Liver (tissue), 9 donors: Measurements from ENCODE around the gene ETS1. TPM values are rescaled to one million over a fixed set of nuclear protein-coding genes. Genes with fewer than 3 reads are reported as not detected.

Experiments used
- DNase-seq: peaks from one replicate; pipeline ENCODE4 v3.0.0-alpha.2; 2017; ENCODE audit warnings: low spot score
- H3K27ac ChIP-seq, 2 donors: one replicate each; pipeline ENCODE4 v1.7.0; 2013; ENCODE audit warnings: inconsistent platforms in 2 of 2, low read length in 2 of 2, control low read depth in 1 of 2, low read depth in 1 of 2, mild to moderate bottlenecking in 1 of 2
- H3K27me3 ChIP-seq, 4 donors: one replicate each; pipeline versions ENCODE4 v1.6.1 to v1.7.0; 2013; ENCODE audit warnings: low read length in 3 of 4, inconsistent platforms in 1 of 4, mild to moderate bottlenecking in 1 of 4, moderate library complexity in 1 of 4; ENCODE audit not compliant: control insufficient read depth in 4 of 4, insufficient read depth in 4 of 4
- H3K36me3 ChIP-seq, 4 donors: one replicate each; pipeline versions ENCODE4 v1.6.1 to v1.7.0; 2013; ENCODE audit warnings: low read length in 3 of 4, mild to moderate bottlenecking in 3 of 4, low read depth in 1 of 4, moderate library complexity in 1 of 4; ENCODE audit not compliant: control insufficient read depth in 4 of 4, insufficient read depth in 3 of 4
- H3K4me1 ChIP-seq, 4 donors: one replicate each; pipeline versions ENCODE4 v1.6.1 to v1.7.0; 2013; ENCODE audit warnings: low read length in 3 of 4, mild to moderate bottlenecking in 3 of 4, moderate library complexity in 1 of 4; ENCODE audit not compliant: control insufficient read depth in 4 of 4, insufficient read depth in 4 of 4
- H3K4me3 ChIP-seq, 3 donors: one replicate each; pipeline versions ENCODE4 v1.6.1 to v1.7.0; 2013; ENCODE audit warnings: low read length in 3 of 3, control low read depth in 1 of 3, low read depth in 1 of 3, mild to moderate bottlenecking in 1 of 3
- H3K9ac ChIP-seq, 2 donors: one replicate each; pipeline ENCODE4 v1.7.0; 2013; ENCODE audit warnings: low read length in 2 of 2, mild to moderate bottlenecking in 2 of 2, moderate library complexity in 2 of 2, control low read depth in 1 of 2, low read depth in 1 of 2
- H3K9me3 ChIP-seq, 4 donors: one replicate each; pipeline versions ENCODE4 v1.6.1 to v1.7.0; 2013; ENCODE audit warnings: low read length in 3 of 4; ENCODE audit not compliant: control insufficient read depth in 4 of 4
- EGR1 ChIP-seq, 2 donors: IDR thresholded peaks; 2 replicates each; pipeline ENCODE4 v1.6.1; 2016 to 2018; ENCODE audit warnings: antibody characterized with exemption in 2 of 2, low read depth in 2 of 2
- HNF4A ChIP-seq, 2 donors: conservative IDR thresholded peaks; 2 replicates each; pipeline ENCODE4 v1.6.1; 2016; ENCODE audit warnings: antibody characterized with exemption in 2 of 2, mild to moderate bottlenecking in 2 of 2
- HNF4G ChIP-seq: IDR thresholded peaks from 2 replicates; pipeline ENCODE4 v1.6.1; 2016; ENCODE audit warnings: antibody characterized with exemption
- JUND ChIP-seq, 2 donors: IDR thresholded peaks; 2 replicates each; pipeline ENCODE4 v1.6.1; 2016; ENCODE audit warnings: antibody characterized with exemption in 2 of 2
- NR2F2 ChIP-seq: IDR thresholded peaks from 2 replicates; pipeline ENCODE4 v1.6.1; 2016; ENCODE audit warnings: antibody characterized with exemption
- RAD21 ChIP-seq, 2 donors: IDR thresholded peaks; 2 replicates each; pipeline ENCODE4 v1.6.1; 2016; ENCODE audit warnings: antibody characterized with exemption in 2 of 2, mild to moderate bottlenecking in 2 of 2
- RXRA ChIP-seq, 2 donors: IDR thresholded peaks; 2 replicates each; pipeline ENCODE4 v1.6.1; 2017 to 2018; ENCODE audit warnings: antibody characterized with exemption in 2 of 2, mild to moderate bottlenecking in 1 of 2
- SP1 ChIP-seq: IDR thresholded peaks from 2 replicates; pipeline ENCODE4 v1.6.1; 2018; ENCODE audit warnings: antibody characterized with exemption, mild to moderate bottlenecking
- YY1 ChIP-seq: IDR thresholded peaks from 2 replicates; pipeline ENCODE4 v1.6.1; 2016; ENCODE audit warnings: antibody characterized with exemption, mild to moderate bottlenecking
- WGBS: extraction: QIAGEN DNeasy Blood & Tissue Kit; methylation state at CpG from one replicate; pipeline ENCODE4 v1.1.7; 2013; 5-methylcytosine and 5-hydroxymethylcytosine counted together
- polyA plus RNA-seq, 2 donors: library from polyadenylated mRNA; stranded (reverse) in 1 of 2; unstranded in 1 of 2; fragments of 200-250 nt in 1 of 2; fragments of >200 nt in 1 of 2; fragmentation: Nextera tagmentation in 1 of 2; extraction: Ambion mirVana in 1 of 2; gene quantifications; one replicate each; pipeline versions ENCODE4 v1.2.1 to v1.2.3, GENCODE V29; 2013 to 2015
- total RNA-seq, 2 donors: library from RNA; depleted of rRNA; stranded (reverse); fragments of >200 nt; gene quantifications; one replicate each; pipeline ENCODE4 v1.2.3, GENCODE V29; 2014
- TF ChIP-seq, protein P1 (sequence below): IDR thresholded peaks from 2 replicates; pipeline ENCODE4 v1.6.1; 2016; ENCODE audit warnings: antibody characterized with exemption
- TF ChIP-seq, protein P2 (sequence below): IDR thresholded peaks from 2 replicates; pipeline ENCODE4 v1.6.1; 2016; ENCODE audit warnings: antibody characterized with exemption
- TF ChIP-seq, protein P3 (sequence below): fragments of 150-350 bp; IDR thresholded peaks from 2 replicates; pipeline ENCODE4 v1.5.1; 2017; ENCODE audit warnings: improper control_type of control experiment, low read depth, low read length; ENCODE audit not compliant: missing input control
- TF ChIP-seq, protein P4 (sequence below): IDR thresholded peaks from 2 replicates; pipeline ENCODE4 v1.6.1; 2016; ENCODE audit warnings: antibody characterized with exemption, mild to moderate bottlenecking
- donor health status: healthy.
- donor health status: healthy.
- donor health status: healthy.
- donor health status: healthy.
- donor health status: healthy.

The ETS1 gene
- total and polyA plus RNA-seq, 4 donors, result 4.8 to 30.0 (median 20.3) TPM

DNA sequence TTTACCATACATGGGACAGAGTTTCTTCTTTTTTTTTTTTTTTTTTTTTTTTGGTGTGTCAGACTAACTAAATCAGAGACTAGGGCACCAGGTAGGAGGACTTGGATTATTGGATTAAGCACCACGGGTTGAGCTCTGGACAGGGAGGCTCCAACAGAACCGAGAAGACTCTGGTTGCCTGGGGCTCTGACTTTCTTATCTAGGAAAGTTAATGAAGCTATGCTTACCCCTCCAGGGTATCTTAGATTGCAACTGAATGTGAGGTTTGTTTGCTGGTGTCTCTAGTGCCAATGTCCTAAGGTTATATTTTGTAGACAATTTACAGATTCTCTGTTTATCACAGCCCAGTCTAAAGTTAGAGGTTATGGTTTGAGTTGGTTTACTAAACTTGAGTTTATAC, 18.1 kb downstream of the ETS1 start:
- Histone ChIP-seq H3K9me3 (no peaks in the 10 kb centered on the region), H3K36me3 (no peaks in the 10 kb centered on the region), H3K4me3 (no peak overlapping the region), H3K9ac (no peak overlapping the region), H3K27me3 (no peaks in the 10 kb centered on the region), H3K4me1 (peaks cover 0 to 2% (median 0%) of the 10 kb centered on the region in 4 donors), H3K27ac (no peak overlapping the region)
- 36% methylated on average over 2 of the region's 2 CpGs for WGBS
- TF ChIP-seq, protein P1, sequence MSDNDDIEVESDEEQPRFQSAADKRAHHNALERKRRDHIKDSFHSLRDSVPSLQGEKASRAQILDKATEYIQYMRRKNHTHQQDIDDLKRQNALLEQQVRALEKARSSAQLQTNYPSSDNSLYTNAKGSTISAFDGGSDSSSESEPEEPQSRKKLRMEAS, result no peak
- TF ChIP-seq RAD21 (IDR thresholded peaks at IDR 0.05), result no peak
- TF ChIP-seq, protein P2, sequence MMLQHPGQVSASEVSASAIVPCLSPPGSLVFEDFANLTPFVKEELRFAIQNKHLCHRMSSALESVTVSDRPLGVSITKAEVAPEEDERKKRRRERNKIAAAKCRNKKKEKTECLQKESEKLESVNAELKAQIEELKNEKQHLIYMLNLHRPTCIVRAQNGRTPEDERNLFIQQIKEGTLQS, result no peak
- TF ChIP-seq, protein P3, sequence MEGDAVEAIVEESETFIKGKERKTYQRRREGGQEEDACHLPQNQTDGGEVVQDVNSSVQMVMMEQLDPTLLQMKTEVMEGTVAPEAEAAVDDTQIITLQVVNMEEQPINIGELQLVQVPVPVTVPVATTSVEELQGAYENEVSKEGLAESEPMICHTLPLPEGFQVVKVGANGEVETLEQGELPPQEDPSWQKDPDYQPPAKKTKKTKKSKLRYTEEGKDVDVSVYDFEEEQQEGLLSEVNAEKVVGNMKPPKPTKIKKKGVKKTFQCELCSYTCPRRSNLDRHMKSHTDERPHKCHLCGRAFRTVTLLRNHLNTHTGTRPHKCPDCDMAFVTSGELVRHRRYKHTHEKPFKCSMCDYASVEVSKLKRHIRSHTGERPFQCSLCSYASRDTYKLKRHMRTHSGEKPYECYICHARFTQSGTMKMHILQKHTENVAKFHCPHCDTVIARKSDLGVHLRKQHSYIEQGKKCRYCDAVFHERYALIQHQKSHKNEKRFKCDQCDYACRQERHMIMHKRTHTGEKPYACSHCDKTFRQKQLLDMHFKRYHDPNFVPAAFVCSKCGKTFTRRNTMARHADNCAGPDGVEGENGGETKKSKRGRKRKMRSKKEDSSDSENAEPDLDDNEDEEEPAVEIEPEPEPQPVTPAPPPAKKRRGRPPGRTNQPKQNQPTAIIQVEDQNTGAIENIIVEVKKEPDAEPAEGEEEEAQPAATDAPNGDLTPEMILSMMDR, result no peak
- TF ChIP-seq JUND (IDR thresholded peaks at IDR 0.05), result no peak
- no peak for TF ChIP-seq EGR1 (IDR thresholded peaks at IDR 0.05; ENCODE audit: low read depth in 2 of 2)
- TF ChIP-seq RXRA (IDR thresholded peaks at IDR 0.05), result no peak
- TF ChIP-seq, protein P4, sequence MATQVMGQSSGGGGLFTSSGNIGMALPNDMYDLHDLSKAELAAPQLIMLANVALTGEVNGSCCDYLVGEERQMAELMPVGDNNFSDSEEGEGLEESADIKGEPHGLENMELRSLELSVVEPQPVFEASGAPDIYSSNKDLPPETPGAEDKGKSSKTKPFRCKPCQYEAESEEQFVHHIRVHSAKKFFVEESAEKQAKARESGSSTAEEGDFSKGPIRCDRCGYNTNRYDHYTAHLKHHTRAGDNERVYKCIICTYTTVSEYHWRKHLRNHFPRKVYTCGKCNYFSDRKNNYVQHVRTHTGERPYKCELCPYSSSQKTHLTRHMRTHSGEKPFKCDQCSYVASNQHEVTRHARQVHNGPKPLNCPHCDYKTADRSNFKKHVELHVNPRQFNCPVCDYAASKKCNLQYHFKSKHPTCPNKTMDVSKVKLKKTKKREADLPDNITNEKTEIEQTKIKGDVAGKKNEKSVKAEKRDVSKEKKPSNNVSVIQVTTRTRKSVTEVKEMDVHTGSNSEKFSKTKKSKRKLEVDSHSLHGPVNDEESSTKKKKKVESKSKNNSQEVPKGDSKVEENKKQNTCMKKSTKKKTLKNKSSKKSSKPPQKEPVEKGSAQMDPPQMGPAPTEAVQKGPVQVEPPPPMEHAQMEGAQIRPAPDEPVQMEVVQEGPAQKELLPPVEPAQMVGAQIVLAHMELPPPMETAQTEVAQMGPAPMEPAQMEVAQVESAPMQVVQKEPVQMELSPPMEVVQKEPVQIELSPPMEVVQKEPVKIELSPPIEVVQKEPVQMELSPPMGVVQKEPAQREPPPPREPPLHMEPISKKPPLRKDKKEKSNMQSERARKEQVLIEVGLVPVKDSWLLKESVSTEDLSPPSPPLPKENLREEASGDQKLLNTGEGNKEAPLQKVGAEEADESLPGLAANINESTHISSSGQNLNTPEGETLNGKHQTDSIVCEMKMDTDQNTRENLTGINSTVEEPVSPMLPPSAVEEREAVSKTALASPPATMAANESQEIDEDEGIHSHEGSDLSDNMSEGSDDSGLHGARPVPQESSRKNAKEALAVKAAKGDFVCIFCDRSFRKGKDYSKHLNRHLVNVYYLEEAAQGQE, result no peak
- DNase-seq, result no peak

DNA sequence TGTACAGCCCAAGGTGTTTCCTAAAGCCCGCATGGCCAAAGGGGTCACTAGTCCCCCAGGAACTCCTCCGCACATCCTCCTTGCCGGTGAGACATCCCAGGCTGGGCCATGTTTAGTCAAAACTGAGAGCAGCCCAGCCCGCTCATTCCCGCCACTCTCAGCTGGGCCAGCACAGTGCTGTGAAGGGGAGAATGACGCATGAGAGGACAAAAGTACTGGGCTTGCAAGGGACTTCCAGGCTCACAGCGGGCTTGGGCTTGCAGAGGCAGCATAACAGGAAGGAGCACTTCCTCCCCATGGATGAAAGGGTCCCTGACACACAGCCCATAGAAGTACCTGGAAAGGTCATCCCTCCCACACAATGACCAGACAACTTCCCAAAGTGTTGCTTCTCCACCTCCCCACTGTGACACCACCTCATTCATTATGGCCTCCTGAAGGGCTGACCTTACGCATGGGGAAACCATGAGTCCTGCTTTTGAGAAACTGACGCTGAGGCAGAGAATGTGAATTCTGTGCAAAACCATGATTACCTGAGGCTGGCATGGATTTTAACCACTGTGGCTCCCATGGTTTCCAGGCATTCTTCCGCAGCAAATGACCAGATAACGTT, 19.1 kb downstream of the ETS1 start:
- no peak for DNase-seq
- 71% methylated on average over 11 of the region's 11 CpGs for WGBS

More for the DNA sequence above, 19.1 kb downstream of the ETS1 start:
- no peak overlapping the region for H3K9ac ChIP-seq
- H3K4me3 ChIP-seq, result no peak overlapping the region
- no peaks in the 10 kb centered on the region for H3K9me3 ChIP-seq
- peaks cover 0 to 2% (median 0%) of the 10 kb centered on the region in 4 donors for H3K4me1 ChIP-seq
- no peaks in the 10 kb centered on the region for H3K27me3 ChIP-seq
- H3K27ac ChIP-seq, result peak overlapping the region; percentile 51 to 59
- TF ChIP-seq RAD21 (IDR thresholded peaks at IDR 0.05) (peak in 1 of 2 donors; percentile 15), SP1 (peak; percentile 8), NR2F2 (peak; percentile 50), JUND (IDR thresholded peaks at IDR 0.05) (no peak), YY1 (no peak), HNF4G (no peak), HNF4A (conservative IDR thresholded peaks at IDR 0.05) (no peak)
- TF ChIP-seq, protein P3, result no peak
- no peaks in the 10 kb centered on the region for H3K36me3 ChIP-seq
